BJ (cell line): ENCODE measurements around the gene OPCML. TPM values are rescaled to one million over a fixed set of nuclear protein-coding genes. Genes with fewer than 3 reads are reported as not detected.
"Not testable (repeated sequence)": the region's sequence is repeated elsewhere in the genome, so short reads cannot be mapped to it uniquely, and the experiment has no call there.

Experiments used
- CTCF ChIA-PET: fragments of 350-600 bp; formaldehyde crosslinking; extraction: SDS; loops from one replicate; lab custom pipeline; 2021; ENCODE audit warnings: antibody characterized with exemption, inconsistent platforms; lab: Yijun Ruan, JAX
- POLR2A ChIA-PET: fragments of 300-600 bp; sonication (Branson Sonifier 250); formaldehyde crosslinking; extraction: SDS; loops from one replicate; lab custom pipeline; 2021; ENCODE audit warnings: antibody characterized with exemption; lab: Charles Lee
- DNase-seq: peaks from one replicate; pipeline ENCODE4 v3.0.0-alpha.2; 2011; ENCODE audit warnings: low read depth
- H3K27me3 ChIP-seq: 2 replicates; pipeline ENCODE4 v1.6.0; 2011; ENCODE audit warnings: low read length; ENCODE audit not compliant: control insufficient read depth, insufficient read depth
- H3K36me3 ChIP-seq: 2 replicates; pipeline ENCODE4 v1.5.1; 2011; ENCODE audit warnings: low read length; ENCODE audit not compliant: control insufficient read depth, insufficient read depth
- H3K4me3 ChIP-seq: 2 replicates; pipeline ENCODE4 v1.5.1; 2011; ENCODE audit warnings: low read depth, mild to moderate bottlenecking, control low read depth, low read length
- polyA plus RNA-seq: library from polyadenylated mRNA; depleted of rRNA; stranded (reverse); fragments of >200 nt; gene quantifications from 2 replicates; pipeline ENCODE4 v1.2.3, GENCODE V29; 2011
- TF ChIP-seq, protein P1 (sequence below): IDR thresholded peaks from 2 replicates; pipeline ENCODE4 v1.5.1; 2011; ENCODE audit warnings: low read depth, mild to moderate bottlenecking, control low read depth, inconsistent platforms, low read length, moderate library complexity; ENCODE audit not compliant: insufficient read depth

OPCML gene
- polyA plus RNA-seq, 1 experiment: 2.0 TPM

DNA sequence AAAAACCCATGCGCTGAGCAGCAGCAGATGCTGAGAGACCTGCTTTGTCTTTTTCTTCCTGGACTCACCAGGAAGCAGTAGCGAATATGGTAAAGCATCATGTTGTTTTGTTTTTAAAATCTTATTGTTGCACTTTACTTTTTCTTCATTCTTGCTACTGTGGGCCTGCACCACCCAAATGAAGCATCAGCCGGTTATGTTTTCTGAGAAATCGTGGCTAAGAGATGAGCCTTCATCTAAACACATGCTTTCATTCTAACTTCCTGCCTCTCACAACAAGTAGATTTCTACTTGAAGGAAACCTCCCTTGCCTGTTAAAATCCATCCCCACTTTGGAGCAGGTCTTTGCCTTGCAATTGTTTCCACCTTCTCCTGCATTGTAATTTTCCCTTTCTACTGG, 1136.0 kb downstream of the OPCML start:
- no peak overlapping the region for H3K4me3 ChIP-seq
- CTCF ChIA-PET: no interaction called here

DNA sequence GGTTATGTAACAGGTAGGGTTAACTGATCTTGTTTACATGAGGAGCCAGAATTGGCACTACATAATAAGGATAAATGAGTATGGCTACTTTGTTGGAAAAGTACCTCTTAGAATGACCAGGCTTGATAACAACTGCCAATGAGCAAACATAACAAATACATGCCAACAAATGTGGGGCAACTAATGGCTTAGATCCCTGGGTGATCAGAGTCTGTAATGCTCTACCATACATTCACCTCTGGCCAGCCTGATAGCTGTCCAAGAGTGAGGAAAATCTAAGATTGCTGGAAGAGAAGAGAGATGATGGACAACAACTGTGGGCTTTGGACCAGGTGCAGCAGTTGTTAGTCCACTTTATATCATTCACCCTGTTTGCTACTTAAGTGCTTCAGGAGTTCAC, 1136.9 kb downstream of the OPCML start:
- Histone ChIP-seq H3K36me3 (no peaks in the 10 kb centered on the region), H3K27me3 (no peaks in the 10 kb centered on the region), H3K4me3 (no peak overlapping the region)
- no peak for DNase-seq
- TF ChIP-seq, protein P1, sequence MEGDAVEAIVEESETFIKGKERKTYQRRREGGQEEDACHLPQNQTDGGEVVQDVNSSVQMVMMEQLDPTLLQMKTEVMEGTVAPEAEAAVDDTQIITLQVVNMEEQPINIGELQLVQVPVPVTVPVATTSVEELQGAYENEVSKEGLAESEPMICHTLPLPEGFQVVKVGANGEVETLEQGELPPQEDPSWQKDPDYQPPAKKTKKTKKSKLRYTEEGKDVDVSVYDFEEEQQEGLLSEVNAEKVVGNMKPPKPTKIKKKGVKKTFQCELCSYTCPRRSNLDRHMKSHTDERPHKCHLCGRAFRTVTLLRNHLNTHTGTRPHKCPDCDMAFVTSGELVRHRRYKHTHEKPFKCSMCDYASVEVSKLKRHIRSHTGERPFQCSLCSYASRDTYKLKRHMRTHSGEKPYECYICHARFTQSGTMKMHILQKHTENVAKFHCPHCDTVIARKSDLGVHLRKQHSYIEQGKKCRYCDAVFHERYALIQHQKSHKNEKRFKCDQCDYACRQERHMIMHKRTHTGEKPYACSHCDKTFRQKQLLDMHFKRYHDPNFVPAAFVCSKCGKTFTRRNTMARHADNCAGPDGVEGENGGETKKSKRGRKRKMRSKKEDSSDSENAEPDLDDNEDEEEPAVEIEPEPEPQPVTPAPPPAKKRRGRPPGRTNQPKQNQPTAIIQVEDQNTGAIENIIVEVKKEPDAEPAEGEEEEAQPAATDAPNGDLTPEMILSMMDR: no peak
- POLR2A ChIA-PET: no interaction called here
- CTCF ChIA-PET: no interaction called here

More for the DNA sequence above, 1136.0 kb downstream of the OPCML start:
- POLR2A ChIA-PET: no interaction called here
- DNase-seq: no peak
- TF ChIP-seq, protein P1: no peak
- no peaks in the 10 kb centered on the region for H3K27me3 ChIP-seq
- no peaks in the 10 kb centered on the region for H3K36me3 ChIP-seq

DNA sequence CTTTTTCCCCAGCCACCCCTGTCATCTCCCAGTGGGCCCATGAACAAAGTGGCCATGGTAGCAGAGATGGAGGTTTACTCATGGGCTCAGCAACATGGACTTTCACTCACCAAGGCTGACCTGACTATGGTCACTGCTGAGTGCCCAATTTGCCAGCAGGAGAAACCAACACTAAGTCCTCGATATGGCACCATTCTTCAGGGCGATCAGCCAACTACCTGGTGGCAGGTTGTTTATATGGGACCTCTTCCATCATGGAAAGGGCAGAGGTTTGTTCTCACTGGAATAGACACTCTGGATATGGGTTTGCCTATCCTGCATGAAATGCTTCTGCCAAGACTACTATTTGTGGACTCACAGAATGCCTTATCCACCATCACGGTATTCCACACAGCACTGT, 1152.8 kb downstream of the OPCML start:
- no peak overlapping the region for H3K4me3 ChIP-seq
- no peaks in the 10 kb centered on the region for H3K27me3 ChIP-seq
- CTCF ChIA-PET: no interaction called here
- DNase-seq: no peak
- TF ChIP-seq, protein P1: no peak
- POLR2A ChIA-PET: no interaction called here
- no peaks in the 10 kb centered on the region for H3K36me3 ChIP-seq

DNA sequence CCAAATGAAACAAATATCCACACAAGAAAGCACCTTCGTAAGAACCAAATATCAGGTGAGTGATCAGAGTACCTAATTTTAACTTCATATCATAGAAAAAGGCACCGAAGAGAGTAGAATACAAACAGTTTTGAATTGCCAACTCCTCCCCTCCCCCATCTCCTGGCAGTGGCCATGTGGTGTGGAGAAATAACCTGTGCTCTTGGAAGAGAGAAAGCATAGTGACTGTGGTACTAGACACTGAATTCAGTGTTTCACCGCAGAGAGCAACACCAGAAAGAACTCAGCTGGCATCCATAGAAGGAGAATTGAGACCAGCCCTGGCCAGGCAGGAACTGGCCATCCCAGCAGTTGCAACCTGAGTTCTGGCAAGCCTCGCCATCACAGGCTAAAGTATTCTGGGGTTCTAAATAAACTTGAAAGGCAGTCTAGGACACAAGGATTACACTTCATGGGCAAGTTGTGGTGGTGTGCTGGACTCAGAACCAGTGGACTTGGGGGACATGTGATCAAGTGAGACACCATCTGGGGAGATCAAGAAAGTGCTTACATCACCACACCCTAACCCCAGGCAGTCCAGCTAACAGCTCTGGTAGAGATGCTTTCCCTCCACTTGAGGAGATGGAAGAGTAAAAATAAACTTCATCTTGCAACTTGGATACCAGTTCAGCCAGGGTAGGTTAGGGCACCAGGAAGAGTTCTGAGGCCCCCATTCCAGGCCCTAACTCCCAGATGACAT, 1158.7 kb downstream of the OPCML start:
- TF ChIP-seq, protein P1: no peak
- ChIA-PET CTCF (no interaction called here), POLR2A (no interaction called here)
- H3K4me3 ChIP-seq: no peak overlapping the region
- DNase-seq: no peak
- no peaks in the 10 kb centered on the region for H3K27me3 ChIP-seq
- H3K36me3 ChIP-seq: no peaks in the 10 kb centered on the region

DNA sequence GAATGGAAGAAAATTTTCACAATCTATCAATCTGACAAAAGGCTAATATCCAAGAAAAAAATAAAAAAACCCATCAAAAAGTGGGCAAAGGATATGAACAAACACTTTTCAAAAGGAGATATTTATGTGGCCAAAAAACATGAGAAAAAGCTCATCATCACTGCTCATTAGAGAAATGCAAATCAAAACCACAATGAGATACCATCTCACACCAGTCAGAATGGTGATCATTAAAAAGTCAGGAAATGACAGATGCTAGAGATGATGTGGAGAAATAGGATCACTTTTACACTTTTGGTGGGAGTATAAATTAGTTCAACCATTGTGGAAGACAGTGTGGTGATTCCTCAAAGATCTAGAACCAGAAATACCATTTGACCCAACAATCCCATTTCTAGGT, 1162.2 kb downstream of the OPCML start:
- H3K27me3 ChIP-seq, H3K36me3 ChIP-seq, CTCF ChIA-PET, H3K4me3 ChIP-seq, DNase-seq, POLR2A ChIA-PET: not testable (repeated sequence)

DNA sequence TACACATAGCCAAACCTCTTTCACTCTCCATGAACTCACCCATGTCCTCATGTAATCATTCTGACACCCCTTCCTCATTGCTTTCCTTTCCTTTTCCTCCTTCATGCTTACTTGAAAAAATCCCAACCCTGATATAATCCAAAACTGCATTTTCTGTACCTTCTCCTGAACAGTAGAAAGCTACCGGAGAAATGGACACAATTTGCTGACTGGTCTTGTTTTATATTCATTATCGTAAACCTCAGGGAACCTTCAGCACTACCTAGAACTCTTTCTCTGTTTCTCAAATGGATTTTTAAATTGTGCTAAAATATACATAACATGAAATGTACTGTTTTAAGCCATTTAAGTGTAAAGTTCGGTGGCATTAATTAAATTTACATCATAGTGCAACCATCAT, 1165.0 kb downstream of the OPCML start:
- no peak for DNase-seq
- ChIA-PET CTCF (interaction anchor here (1.1 kb wide), 1 partner anchor 18 kb away, joined by 3 read pairs; no protein-coding TSS in a partner anchor), POLR2A (no interaction called here)
- Histone ChIP-seq H3K4me3 (no peak overlapping the region), H3K36me3 (no peaks in the 10 kb centered on the region), H3K27me3 (0 out of 2 replicates have a peak, but pooled peaks cover 3% of the 10 kb centered on the region)
- TF ChIP-seq, protein P1: no peak
